NOMO-1 (cell line): ENCODE measurements around the gene CHSY3.

ENCODE experiments used
- DNase-seq, 2 experiments: peaks; one replicate each; lab custom pipeline; 2025; ENCODE audit not compliant: unreplicated experiment in 2 of 2; lab: John Stamatoyannopoulos, UW

CHSY3 gene

GRCh38 chr5:129945028-129945427, 40.8 kb downstream of the CHSY3 start:
- DNase-seq, result no peak

GRCh38 chr5:129945774-129946270, 41.6 kb downstream of the CHSY3 start:
- DNase-seq, result no peak

- no peak for DNase-seq
Observed at GRCh38 chr5:129951039-129951438, 46.8 kb downstream of the CHSY3 start.

- no peak for DNase-seq
Observed at GRCh38 chr5:129958581-129958980, 54.3 kb downstream of the CHSY3 start.

GRCh38 chr5:129960831-129961230, 56.6 kb downstream of the CHSY3 start:
- DNase-seq, result peak in 1 of 2 experiments; percentile 4

- DNase-seq, result no peak
Observed at GRCh38 chr5:129962506-129962905, 58.2 kb downstream of the CHSY3 start.

- DNase-seq, result no peak
Observed at GRCh38 chr5:129963359-129963758, 59.1 kb downstream of the CHSY3 start.

GRCh38 chr5:129966071-129966470, 61.8 kb downstream of the CHSY3 start:
- DNase-seq, result no peak

- no peak for DNase-seq
Observed at GRCh38 chr5:129971714-129972113, 67.4 kb downstream of the CHSY3 start.

GRCh38 chr5:129972465-129973141, 68.3 kb downstream of the CHSY3 start:
- no peak for DNase-seq

GRCh38 chr5:129973716-129974426, 69.6 kb downstream of the CHSY3 start:
- no peak for DNase-seq

GRCh38 chr5:129977810-129978209, 73.5 kb downstream of the CHSY3 start:
- no peak for DNase-seq

GRCh38 chr5:129978270-129978669, 74.0 kb downstream of the CHSY3 start:
- DNase-seq, result no peak

GRCh38 chr5:129988453-129988852, 84.2 kb downstream of the CHSY3 start:
- no peak for DNase-seq

- DNase-seq, result no peak
Observed at GRCh38 chr5:129991780-129992179, 87.5 kb downstream of the CHSY3 start.

- DNase-seq, result no peak
Observed at GRCh38 chr5:129996896-129997295, 92.6 kb downstream of the CHSY3 start.

GRCh38 chr5:130000460-130000859, 96.2 kb downstream of the CHSY3 start:
- DNase-seq, result no peak

- DNase-seq, result no peak
Observed at GRCh38 chr5:130002183-130002582, 97.9 kb downstream of the CHSY3 start.

GRCh38 chr5:130002876-130003275, 98.6 kb downstream of the CHSY3 start:
- no peak for DNase-seq

GRCh38 chr5:130011986-130012385, 107.7 kb downstream of the CHSY3 start:
- no peak for DNase-seq

- no peak for DNase-seq
Observed at GRCh38 chr5:130017173-130017572, 112.9 kb downstream of the CHSY3 start.

- no peak for DNase-seq
Observed at GRCh38 chr5:130018641-130019040, 114.4 kb downstream of the CHSY3 start.
